Measurements from ENCODE around the gene P4HTM. TPM values are rescaled to one million over a fixed set of nuclear protein-coding genes. Genes with fewer than 3 reads are reported as not detected.

P4HTM gene
- total and polyA plus RNA-seq, 9 donors, result 11.0 to 17.2 (median 14.5) TPM

DNA sequence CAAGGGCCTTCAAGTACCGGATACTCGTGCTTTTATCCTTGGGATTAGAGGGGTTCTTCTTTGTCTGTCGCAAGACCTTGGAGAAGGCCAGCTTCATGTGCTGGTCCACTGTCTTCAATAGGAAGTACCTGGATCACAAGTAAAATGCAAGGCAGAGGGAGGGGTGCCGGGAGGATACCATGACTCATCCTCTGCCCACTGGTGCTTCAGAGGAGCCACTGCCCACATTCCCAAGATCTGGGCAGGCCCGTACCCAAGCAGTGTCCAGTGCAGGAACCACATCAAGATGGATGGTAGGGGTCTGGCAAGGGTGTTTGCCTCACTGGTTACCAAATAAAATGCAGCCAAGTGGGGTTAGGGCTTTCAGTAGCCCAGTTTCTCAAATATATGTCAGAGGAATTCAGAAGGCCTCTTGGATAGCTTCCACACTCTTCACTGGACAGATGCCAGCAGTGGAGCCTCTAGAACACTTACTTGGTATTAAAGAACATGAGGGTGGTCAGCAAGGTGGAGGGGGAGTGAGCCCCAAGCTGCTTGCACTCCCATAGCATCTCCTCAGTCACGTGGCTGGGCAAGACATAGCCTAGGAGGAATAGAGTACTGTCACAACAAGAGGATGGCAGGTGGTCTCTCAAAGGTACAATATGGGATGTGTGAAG, 42.7 kb downstream of the P4HTM start:
- peak; percentile 12 for DNase-seq
- no peaks in the 10 kb centered on the region for H3K27me3 ChIP-seq (ENCODE audit: control insufficient read depth, insufficient read depth, low read length)
- peaks cover 64% of the 10 kb centered on the region for H3K36me3 ChIP-seq (ENCODE audit: control insufficient read depth, insufficient read depth, low read length)
- no CpG with 5 or more reads among the region's 6 CpGs for WGBS (ENCODE audit: insufficient coverage)
- no peak overlapping the region for H3K4me3 ChIP-seq (ENCODE audit: low read length)
- peaks cover 13% of the 10 kb centered on the region for H3K4me1 ChIP-seq (ENCODE audit: control insufficient read depth, insufficient read depth, low read length)
- H3K9me3 ChIP-seq (replicated peaks; ENCODE audit: control insufficient read depth, low read depth, low read length), result no peaks in the 10 kb centered on the region
- no peak overlapping the region for H3K27ac ChIP-seq (ENCODE audit: low read length)

DNA sequence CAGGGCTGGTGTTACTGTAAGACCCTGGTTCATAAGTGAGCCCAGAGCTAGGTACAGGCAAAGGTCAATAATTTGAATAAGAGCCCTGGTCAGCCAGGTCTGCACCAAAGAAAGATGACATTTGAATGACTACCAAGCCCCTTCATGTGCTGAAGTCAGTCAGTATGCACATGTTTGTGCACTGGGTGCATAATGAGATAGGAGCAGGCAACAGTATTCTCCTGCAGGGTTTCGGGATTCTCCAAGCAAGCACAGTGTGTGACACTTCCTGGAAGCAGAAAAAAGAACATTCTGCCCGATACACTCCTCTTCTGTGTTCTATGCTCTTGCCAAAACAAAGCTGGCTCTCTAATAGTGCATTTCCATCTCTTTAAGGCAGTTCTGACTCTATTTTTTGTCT, 44.6 kb downstream of the P4HTM start:
- no peak for DNase-seq
- Histone ChIP-seq H3K27me3 (ENCODE audit: control insufficient read depth, insufficient read depth, low read length) (no peaks in the 10 kb centered on the region), H3K4me3 (ENCODE audit: low read length) (no peak overlapping the region), H3K27ac (ENCODE audit: low read length) (no peak overlapping the region), H3K36me3 (ENCODE audit: control insufficient read depth, insufficient read depth, low read length) (peaks cover 64% of the 10 kb centered on the region), H3K9me3 (replicated peaks; ENCODE audit: control insufficient read depth, low read depth, low read length) (no peaks in the 10 kb centered on the region), H3K4me1 (ENCODE audit: control insufficient read depth, insufficient read depth, low read length) (no peaks in the 10 kb centered on the region)
- WGBS (ENCODE audit: insufficient coverage), result 96% methylated on average over 2 of the region's 2 CpGs

DNA sequence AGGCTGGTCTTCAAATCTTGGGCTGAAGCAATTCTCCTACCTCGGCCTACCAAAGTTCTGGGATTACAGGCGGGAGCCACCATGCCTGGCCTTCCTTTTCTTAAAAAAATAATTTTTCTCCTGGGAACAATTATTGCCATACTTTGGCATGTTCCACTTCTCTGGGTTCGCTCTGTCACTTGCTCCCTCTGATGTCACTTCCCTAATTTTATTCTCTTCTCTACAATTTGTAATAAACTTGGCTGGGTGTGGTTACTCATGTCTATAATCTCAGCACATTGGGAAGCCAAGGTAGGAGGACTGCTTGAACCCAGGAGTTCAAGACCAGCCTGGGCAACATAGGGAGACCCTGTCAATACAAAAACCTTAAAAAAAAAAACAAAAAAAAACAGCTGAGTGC, 45.2 kb downstream of the P4HTM start:
- no peak for DNase-seq
- WGBS (ENCODE audit: insufficient coverage), result 100% methylated on average over 1 of the region's 3 CpGs
- H3K27me3 ChIP-seq (ENCODE audit: control insufficient read depth, insufficient read depth, low read length), result no peaks in the 10 kb centered on the region
- H3K27ac ChIP-seq (ENCODE audit: low read length), result no peak overlapping the region
- H3K36me3 ChIP-seq (ENCODE audit: control insufficient read depth, insufficient read depth, low read length), result peaks cover 61% of the 10 kb centered on the region
- no peaks in the 10 kb centered on the region for H3K9me3 ChIP-seq (replicated peaks; ENCODE audit: control insufficient read depth, low read depth, low read length)
- H3K4me1 ChIP-seq (ENCODE audit: control insufficient read depth, insufficient read depth, low read length), result no peaks in the 10 kb centered on the region
- H3K4me3 ChIP-seq (ENCODE audit: low read length), result no peak overlapping the region

DNA sequence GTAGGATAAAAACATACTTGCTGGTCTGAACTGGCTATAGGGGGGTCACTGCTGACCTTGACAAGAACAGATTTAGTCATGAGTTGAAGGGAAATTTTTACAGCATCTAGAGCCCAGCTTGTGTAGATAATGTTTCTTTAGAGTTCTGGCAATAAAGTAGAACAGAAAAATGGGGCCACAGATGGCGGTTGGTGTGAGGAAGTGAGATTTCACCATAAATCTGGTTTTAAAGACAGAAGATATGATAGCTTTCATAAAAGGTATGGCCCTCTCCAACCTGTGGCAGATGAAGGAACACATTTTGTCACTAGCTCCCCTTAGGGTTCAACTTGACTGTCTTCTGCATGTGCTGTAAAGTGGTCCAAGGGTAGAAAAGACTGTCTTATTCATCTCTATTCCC, 63.5 kb downstream of the P4HTM start:
- no peak overlapping the region for H3K27ac ChIP-seq (ENCODE audit: low read length)
- no peaks in the 10 kb centered on the region for H3K27me3 ChIP-seq (ENCODE audit: control insufficient read depth, insufficient read depth, low read length)
- H3K4me3 ChIP-seq (ENCODE audit: low read length), result no peak overlapping the region
- whole genome bisulfite sequencing (ENCODE audit: insufficient coverage), result no CpG with 5 or more reads among the region's 1 CpG
- no peaks in the 10 kb centered on the region for H3K9me3 ChIP-seq (replicated peaks; ENCODE audit: control insufficient read depth, low read depth, low read length)
- no peak for DNase-seq
- peaks cover 62% of the 10 kb centered on the region for H3K36me3 ChIP-seq (ENCODE audit: control insufficient read depth, insufficient read depth, low read length)
- no peaks in the 10 kb centered on the region for H3K4me1 ChIP-seq (ENCODE audit: control insufficient read depth, insufficient read depth, low read length)

DNA sequence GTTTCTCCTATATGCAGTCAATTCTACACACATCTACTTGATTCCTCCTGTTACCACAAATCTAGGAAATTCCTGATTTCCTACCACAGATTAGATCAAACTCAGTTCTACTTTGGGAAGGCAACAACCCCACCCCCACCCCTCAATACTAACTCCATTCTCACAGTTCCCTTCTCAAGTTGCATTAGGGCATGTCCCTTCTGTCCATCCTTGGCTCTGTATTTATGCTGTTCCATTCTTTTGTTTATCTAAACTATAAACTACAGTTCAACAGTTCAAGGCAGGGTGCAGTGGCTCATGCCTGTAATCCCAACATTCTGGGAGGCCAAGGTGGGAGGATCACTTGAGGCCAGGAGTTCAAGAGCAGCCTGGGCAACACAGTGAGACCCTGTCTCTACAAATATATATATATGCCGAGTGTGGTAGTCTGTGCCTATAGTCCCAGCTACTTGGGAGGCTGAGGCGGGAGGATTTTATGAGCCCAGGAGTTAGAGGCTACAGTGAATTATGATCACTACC, 64.4 kb downstream of the P4HTM start:
- no peaks in the 10 kb centered on the region for H3K9me3 ChIP-seq (replicated peaks; ENCODE audit: control insufficient read depth, low read depth, low read length)
- DNase-seq, result no peak
- no peak overlapping the region for H3K27ac ChIP-seq (ENCODE audit: low read length)
- H3K27me3 ChIP-seq (ENCODE audit: control insufficient read depth, insufficient read depth, low read length), result no peaks in the 10 kb centered on the region
- no peak overlapping the region for H3K4me3 ChIP-seq (ENCODE audit: low read length)
- no CpG with 5 or more reads among the region's 2 CpGs for WGBS (ENCODE audit: insufficient coverage)
- peaks cover 59% of the 10 kb centered on the region for H3K36me3 ChIP-seq (ENCODE audit: control insufficient read depth, insufficient read depth, low read length)
- no peaks in the 10 kb centered on the region for H3K4me1 ChIP-seq (ENCODE audit: control insufficient read depth, insufficient read depth, low read length)

Other genes starting within 250 kb of the P4HTM start
- 24.3 TPM for gene PRKAR2A, start 142.4 kb upstream of the P4HTM start, total RNA-seq
- gene PRKAR2A, start 142.4 kb upstream of the P4HTM start, polyA plus RNA-seq (ENCODE audit: insufficient read depth in 1 of 8, insufficient read length in 8 of 8, low replicate concordance in 1 of 8), result 10 to 100 TPM; 23.3 to 41.1 (median 36.4) TPM
- 18.2 TPM for gene SLC25A20, start 91.4 kb upstream of the P4HTM start, total RNA-seq
- 10 to 100 TPM; 14.0 to 18.6 (median 17.4) TPM for gene SLC25A20, start 91.4 kb upstream of the P4HTM start, polyA plus RNA-seq (ENCODE audit: insufficient read depth in 1 of 8, insufficient read length in 8 of 8, low replicate concordance in 1 of 8)
- gene ARIH2, start 71.4 kb upstream of the P4HTM start, total RNA-seq, result 60.9 TPM
- 10 to 100 TPM; 45.6 to 61.5 (median 51.7) TPM for gene ARIH2, start 71.4 kb upstream of the P4HTM start, polyA plus RNA-seq (ENCODE audit: insufficient read depth in 1 of 8, insufficient read length in 8 of 8, low replicate concordance in 1 of 8)
- gene WDR6, start 17.1 kb downstream of the P4HTM start, total RNA-seq, result 79.4 TPM
- 100 to 1,000 TPM in 7 of 8 donors, 10 to 100 TPM in 1; 99.3 to 139 (median 114) TPM for gene WDR6, start 17.1 kb downstream of the P4HTM start, polyA plus RNA-seq (ENCODE audit: insufficient read depth in 1 of 8, insufficient read length in 8 of 8, low replicate concordance in 1 of 8)
- 21.4 TPM for gene DALRD3, start 28.3 kb downstream of the P4HTM start, total RNA-seq
- gene DALRD3, start 28.3 kb downstream of the P4HTM start, polyA plus RNA-seq (ENCODE audit: insufficient read depth in 1 of 8, insufficient read length in 8 of 8, low replicate concordance in 1 of 8), result 10 to 100 TPM; 26.5 to 39.7 (median 29.1) TPM
- 46.8 TPM for gene NDUFAF3, start 31.9 kb downstream of the P4HTM start, total RNA-seq
- gene NDUFAF3, start 31.9 kb downstream of the P4HTM start, polyA plus RNA-seq (ENCODE audit: insufficient read depth in 1 of 8, insufficient read length in 8 of 8, low replicate concordance in 1 of 8), result 10 to 100 TPM; 48.3 to 64.1 (median 52.7) TPM
- gene IMPDH2, start 39.2 kb downstream of the P4HTM start, total RNA-seq, result 290 TPM
- gene IMPDH2, start 39.2 kb downstream of the P4HTM start, polyA plus RNA-seq (ENCODE audit: insufficient read depth in 1 of 8, insufficient read length in 8 of 8, low replicate concordance in 1 of 8), result 100 to 1,000 TPM; 211 to 266 (median 248) TPM
- 67.4 TPM for gene QRICH1, start 103.8 kb downstream of the P4HTM start, total RNA-seq
- gene QRICH1, start 103.8 kb downstream of the P4HTM start, polyA plus RNA-seq (ENCODE audit: insufficient read depth in 1 of 8, insufficient read length in 8 of 8, low replicate concordance in 1 of 8), result 10 to 100 TPM; 48.4 to 61.8 (median 54.6) TPM
- gene QARS1, start 114.5 kb downstream of the P4HTM start, total RNA-seq, result 232 TPM
- 100 to 1,000 TPM; 241 to 290 (median 272) TPM for gene QARS1, start 114.5 kb downstream of the P4HTM start, polyA plus RNA-seq (ENCODE audit: insufficient read depth in 1 of 8, insufficient read length in 8 of 8, low replicate concordance in 1 of 8)
- 26.8 TPM for gene USP19, start 130.6 kb downstream of the P4HTM start, total RNA-seq
- 10 to 100 TPM; 31.1 to 40.3 (median 34.6) TPM for gene USP19, start 130.6 kb downstream of the P4HTM start, polyA plus RNA-seq (ENCODE audit: insufficient read depth in 1 of 8, insufficient read length in 8 of 8, low replicate concordance in 1 of 8)
- gene LAMB2, start 142.8 kb downstream of the P4HTM start, total RNA-seq, result 445 TPM
- 100 to 1,000 TPM; 350 to 408 (median 380) TPM for gene LAMB2, start 142.8 kb downstream of the P4HTM start, polyA plus RNA-seq (ENCODE audit: insufficient read depth in 1 of 8, insufficient read length in 8 of 8, low replicate concordance in 1 of 8)
- 13.7 TPM for gene CCDC71, start 176.1 kb downstream of the P4HTM start, total RNA-seq
- 10 to 100 TPM; 15.7 to 19.3 (median 16.4) TPM for gene CCDC71, start 176.1 kb downstream of the P4HTM start, polyA plus RNA-seq (ENCODE audit: insufficient read depth in 1 of 8, insufficient read length in 8 of 8, low replicate concordance in 1 of 8)
- gene KLHDC8B, start 181.4 kb downstream of the P4HTM start, total RNA-seq, result 88.7 TPM
- 100 to 1,000 TPM in 3 of 8 donors, 10 to 100 TPM in 5; 64.2 to 135 (median 92.9) TPM for gene KLHDC8B, start 181.4 kb downstream of the P4HTM start, polyA plus RNA-seq (ENCODE audit: insufficient read depth in 1 of 8, insufficient read length in 8 of 8, low replicate concordance in 1 of 8)